DND-41 (cell line): ENCODE measurements around the gene KIAA1210.

Experiments used
- ATAC-seq: fragments of 200-7000 bp; cut with Tn5 transposase; 3 replicates; pipeline ENCODE4 v1.9.1; 2021; ENCODE audit warnings: low read depth; ENCODE audit not compliant: insufficient read depth
- DNase-seq: peaks from one replicate; pipeline ENCODE4 v3.0.0-alpha.2; 2020
- H2AFZ ChIP-seq: 2 replicates; pipeline ENCODE4 v1.6.0; 2012; ENCODE audit warnings: low read depth, low read length
- H3K27ac ChIP-seq: 2 replicates; pipeline ENCODE4 v1.5.1; 2012; ENCODE audit warnings: low read length, inconsistent platforms
- H3K27me3 ChIP-seq: fragments of 200-600 bp; sonication (generic); 2 replicates; pipeline ENCODE4 v1.6.0; 2012; ENCODE audit warnings: low read length, mild to moderate bottlenecking, inconsistent platforms; ENCODE audit not compliant: insufficient read depth, poor library complexity
- H3K36me3 ChIP-seq: 2 replicates; pipeline ENCODE4 v1.5.1; 2012; ENCODE audit warnings: low read length, inconsistent platforms; ENCODE audit not compliant: insufficient read depth
- H3K4me1 ChIP-seq: 2 replicates; pipeline ENCODE4 v1.5.1; 2012; ENCODE audit warnings: mild to moderate bottlenecking, low read length; ENCODE audit not compliant: insufficient read depth
- H3K4me2 ChIP-seq: 2 replicates; pipeline ENCODE4 v1.6.0; 2012; ENCODE audit warnings: mild to moderate bottlenecking, moderate library complexity, low read length, inconsistent platforms; ENCODE audit not compliant: insufficient read depth
- H3K4me3 ChIP-seq, 2 experiments: fragments of 200-600 bp in 1 of 2; shearing (Covaris generic) in 1 of 2; 2 replicates each; pipeline ENCODE4 v1.5.1; 2012 to 2016; ENCODE audit warnings: inconsistent platforms in 2 of 2, low read length in 2 of 2, mild to moderate bottlenecking in 2 of 2, low read depth in 1 of 2, moderate library complexity in 1 of 2
- H3K79me2 ChIP-seq: 2 replicates; pipeline ENCODE4 v1.6.0; 2012; ENCODE audit warnings: low read length, inconsistent platforms; ENCODE audit not compliant: insufficient read depth
- H3K9ac ChIP-seq: 2 replicates; pipeline ENCODE4 v1.6.0; 2012; ENCODE audit warnings: low read depth, mild to moderate bottlenecking, inconsistent platforms, low read length, moderate library complexity
- H3K9me3 ChIP-seq: 2 replicates; pipeline ENCODE4 v1.5.1; 2012; ENCODE audit warnings: low read length, moderate library complexity, mild to moderate bottlenecking, inconsistent platforms; ENCODE audit not compliant: insufficient read depth, severe bottlenecking
- H4K20me1 ChIP-seq: 2 replicates; pipeline ENCODE4 v1.6.0; 2012; ENCODE audit warnings: low read length; ENCODE audit not compliant: insufficient read depth
- EZH2 ChIP-seq: IDR thresholded peaks from 3 replicates; pipeline ENCODE4 v1.6.1; 2012; ENCODE audit warnings: borderline replicate concordance, low read depth, mild to moderate bottlenecking, moderate library complexity, low read length, inconsistent platforms; ENCODE audit not compliant: severe bottlenecking
- TF ChIP-seq, protein P1 (sequence below): IDR thresholded peaks from 2 replicates; pipeline ENCODE4 v1.5.1; 2012; ENCODE audit warnings: borderline replicate concordance, low read length, moderate library complexity, mild to moderate bottlenecking; ENCODE audit not compliant: poor library complexity, severe bottlenecking; ENCODE audit errors: extremely low read depth

KIAA1210 gene

DNA sequence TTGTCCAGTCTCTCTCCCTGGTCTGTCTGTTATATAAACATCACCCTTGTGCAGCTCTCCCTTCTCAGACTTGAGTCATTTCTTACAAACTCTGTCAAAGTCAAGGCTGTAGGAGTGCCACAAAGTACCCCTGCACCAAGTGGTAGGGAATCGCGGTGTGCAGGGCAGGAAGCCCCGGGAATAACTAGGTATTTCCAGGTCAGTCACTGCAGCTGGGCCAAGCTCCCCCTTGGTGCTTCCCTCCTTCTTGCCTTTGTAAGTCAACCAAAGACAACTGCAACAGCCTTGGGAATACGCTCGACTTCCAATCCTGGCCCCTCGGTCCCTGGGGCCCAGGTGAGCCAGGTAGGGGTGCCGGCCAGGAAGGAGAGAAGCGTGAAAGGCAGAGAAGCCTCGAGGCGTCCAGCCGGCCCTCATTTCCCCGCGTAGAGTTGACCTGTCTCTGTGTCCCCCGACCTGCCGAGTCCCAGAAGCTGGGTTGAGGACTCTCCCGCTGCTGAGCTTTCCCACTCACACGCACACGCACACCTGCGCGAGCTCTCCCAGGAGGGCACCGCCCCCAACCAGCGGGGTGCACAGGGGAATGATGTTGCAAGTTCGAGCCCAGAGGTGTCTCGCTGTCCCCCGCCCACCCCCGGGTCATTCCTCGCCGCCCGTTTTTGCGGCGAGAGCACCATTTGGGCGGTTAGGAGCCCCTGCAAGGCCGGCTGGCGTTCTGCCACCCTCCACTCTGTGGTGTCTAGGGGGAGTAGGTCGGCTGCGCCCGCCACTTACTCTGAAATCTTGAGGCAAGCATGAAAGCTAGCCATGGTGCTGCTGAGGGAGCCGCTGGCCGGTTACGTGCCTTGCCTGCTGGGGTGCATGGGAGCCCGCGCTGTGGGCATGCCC, 22.8 kb upstream of the KIAA1210 start:
- Histone ChIP-seq H3K9ac (no peak overlapping the region), H3K4me1 (no peaks in the 10 kb centered on the region), H3K27ac (no peak overlapping the region), H3K36me3 (no peaks in the 10 kb centered on the region), H2AFZ (no peak overlapping the region), H3K4me3 (no peak overlapping the region), H4K20me1 (no peaks in the 10 kb centered on the region), H3K79me2 (no peaks in the 10 kb centered on the region), H3K27me3 (no peaks in the 10 kb centered on the region), H3K9me3 (no peaks in the 10 kb centered on the region), H3K4me2 (no peak overlapping the region)
- DNase-seq (no peak), ATAC-seq (no peak)
- TF ChIP-seq, protein P1, sequence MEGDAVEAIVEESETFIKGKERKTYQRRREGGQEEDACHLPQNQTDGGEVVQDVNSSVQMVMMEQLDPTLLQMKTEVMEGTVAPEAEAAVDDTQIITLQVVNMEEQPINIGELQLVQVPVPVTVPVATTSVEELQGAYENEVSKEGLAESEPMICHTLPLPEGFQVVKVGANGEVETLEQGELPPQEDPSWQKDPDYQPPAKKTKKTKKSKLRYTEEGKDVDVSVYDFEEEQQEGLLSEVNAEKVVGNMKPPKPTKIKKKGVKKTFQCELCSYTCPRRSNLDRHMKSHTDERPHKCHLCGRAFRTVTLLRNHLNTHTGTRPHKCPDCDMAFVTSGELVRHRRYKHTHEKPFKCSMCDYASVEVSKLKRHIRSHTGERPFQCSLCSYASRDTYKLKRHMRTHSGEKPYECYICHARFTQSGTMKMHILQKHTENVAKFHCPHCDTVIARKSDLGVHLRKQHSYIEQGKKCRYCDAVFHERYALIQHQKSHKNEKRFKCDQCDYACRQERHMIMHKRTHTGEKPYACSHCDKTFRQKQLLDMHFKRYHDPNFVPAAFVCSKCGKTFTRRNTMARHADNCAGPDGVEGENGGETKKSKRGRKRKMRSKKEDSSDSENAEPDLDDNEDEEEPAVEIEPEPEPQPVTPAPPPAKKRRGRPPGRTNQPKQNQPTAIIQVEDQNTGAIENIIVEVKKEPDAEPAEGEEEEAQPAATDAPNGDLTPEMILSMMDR, result no peak
- no peak for TF ChIP-seq EZH2

DNA sequence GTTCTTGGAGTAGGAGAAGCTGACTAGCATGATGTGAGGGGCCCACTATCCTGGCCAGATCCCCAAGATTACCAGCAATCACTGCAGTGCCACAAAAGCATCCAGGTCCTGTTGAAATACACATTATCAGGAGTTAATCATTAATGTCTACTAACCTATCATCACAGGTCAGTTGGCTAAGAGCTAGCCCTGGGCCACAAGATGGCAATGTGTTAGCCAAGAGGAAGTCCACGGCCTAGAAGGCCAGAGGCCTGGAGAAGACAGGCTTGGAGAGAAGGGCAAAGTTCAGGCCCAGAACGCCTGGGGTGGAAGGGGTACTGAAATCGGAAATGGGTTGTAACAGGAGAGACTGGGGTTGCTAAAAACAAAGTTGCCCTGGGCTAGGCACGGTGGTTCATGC, 19.9 kb upstream of the KIAA1210 start:
- Histone ChIP-seq H3K36me3 (no peaks in the 10 kb centered on the region), H3K4me3 (no peak overlapping the region), H3K9ac (no peak overlapping the region), H3K4me1 (no peaks in the 10 kb centered on the region), H2AFZ (no peak overlapping the region), H3K9me3 (no peaks in the 10 kb centered on the region), H4K20me1 (no peaks in the 10 kb centered on the region), H3K79me2 (no peaks in the 10 kb centered on the region), H3K4me2 (no peak overlapping the region), H3K27ac (no peak overlapping the region), H3K27me3 (no peaks in the 10 kb centered on the region)
- ATAC-seq (no peak), DNase-seq (no peak)
- TF ChIP-seq EZH2, result no peak
- TF ChIP-seq, protein P1, result no peak

GRCh38 chrX:119145241-119145653, 17.6 kb upstream of the KIAA1210 start:
- DNase-seq, result no peak
- no peaks in the 10 kb centered on the region for H4K20me1 ChIP-seq
- H3K36me3 ChIP-seq, result no peaks in the 10 kb centered on the region
- H3K4me3 ChIP-seq, result no peak overlapping the region
- H3K79me2 ChIP-seq, result no peaks in the 10 kb centered on the region
- no peak overlapping the region for H3K27ac ChIP-seq
- H3K4me1 ChIP-seq, result no peaks in the 10 kb centered on the region
- H3K9ac ChIP-seq, result no peak overlapping the region
- no peak overlapping the region for H3K4me2 ChIP-seq
- TF ChIP-seq, protein P1, result peak; percentile 36
- TF ChIP-seq EZH2, result no peak
- no peaks in the 10 kb centered on the region for H3K27me3 ChIP-seq
- H3K9me3 ChIP-seq, result no peaks in the 10 kb centered on the region
- ATAC-seq, result no peak
- no peak overlapping the region for H2AFZ ChIP-seq
